Smooth muscle cell (in vitro differentiated cells): Measurements from ENCODE around the gene TRIO. TPM values are rescaled to one million over a fixed set of nuclear protein-coding genes. Genes with fewer than 3 reads are reported as not detected.

ENCODE experiments used
- DNase-seq: peaks from one replicate; lab custom pipeline; 2025; ENCODE audit not compliant: unreplicated experiment; lab: John Stamatoyannopoulos, UW
- H2AFZ ChIP-seq: fragments of 200-600 bp; sonication (generic); 2 replicates; pipeline ENCODE4 v1.6.0; 2016; ENCODE audit warnings: antibody characterized with exemption, low read depth, mild to moderate bottlenecking
- H3F3A ChIP-seq: fragments of 200-600 bp; sonication (generic); 2 replicates; pipeline ENCODE4 v1.6.0; 2017; ENCODE audit warnings: antibody characterized with exemption, low read depth
- H3K27ac ChIP-seq: fragments of 200-600 bp; sonication (generic); 2 replicates; pipeline ENCODE4 v1.5.1; 2016; ENCODE audit warnings: low read depth, mild to moderate bottlenecking
- H3K27me3 ChIP-seq: fragments of 200-600 bp; sonication (generic); 2 replicates; pipeline ENCODE4 v1.6.1; 2016; ENCODE audit warnings: low read depth, mild to moderate bottlenecking
- H3K36me3 ChIP-seq: fragments of 200-600 bp; sonication (generic); 2 replicates; pipeline ENCODE4 v1.5.1; 2016; ENCODE audit warnings: low read depth
- H3K4me1 ChIP-seq: fragments of 200-600 bp; sonication (generic); 2 replicates; pipeline ENCODE4 v1.5.1; 2016; ENCODE audit warnings: low read depth
- H3K4me2 ChIP-seq: fragments of 200-600 bp; sonication (generic); 2 replicates; pipeline ENCODE4 v1.6.0; 2016; ENCODE audit warnings: mild to moderate bottlenecking
- H3K4me3 ChIP-seq: fragments of 200-600 bp; sonication (generic); 2 replicates; pipeline ENCODE4 v1.5.1; 2016; ENCODE audit warnings: mild to moderate bottlenecking
- H3K79me2 ChIP-seq: fragments of 200-600 bp; sonication (generic); 2 replicates; pipeline ENCODE4 v1.6.0; 2016; ENCODE audit warnings: low read depth, mild to moderate bottlenecking
- H3K9ac ChIP-seq: fragments of 200-600 bp; sonication (generic); 2 replicates; pipeline ENCODE4 v1.6.0; 2016; ENCODE audit warnings: low read depth
- H3K9me3 ChIP-seq: fragments of 200-600 bp; sonication (generic); replicated peaks from 2 replicates; pipeline ENCODE4 v1.5.1; 2016; ENCODE audit warnings: low read depth
- H4K20me1 ChIP-seq: fragments of 200-600 bp; sonication (generic); 2 replicates; pipeline ENCODE4 v1.6.0; 2016; ENCODE audit warnings: low read depth
- CTCF ChIP-seq: fragments of 200-600 bp; sonication (generic); IDR thresholded peaks from 2 replicates; pipeline ENCODE4 v1.5.1; 2017; ENCODE audit warnings: borderline replicate concordance, mild to moderate bottlenecking, antibody characterized with exemption; ENCODE audit not compliant: insufficient read depth, poor library complexity, severe bottlenecking
- WGBS: methylation state at CpG from one replicate; pipeline ENCODE4 v1.1.7; 2016; ENCODE audit warnings: low lambda C conversion rate; 5-methylcytosine and 5-hydroxymethylcytosine counted together
- polyA plus RNA-seq: library from polyadenylated mRNA; unstranded; fragments of >200 nt; fragmentation: Nextera tagmentation; extraction: Ambion mirVana; gene quantifications from 2 replicates; pipeline ENCODE4 v1.2.1, GENCODE V29; 2016
- total RNA-seq: library from RNA; depleted of rRNA; stranded (reverse); fragments of >200 nt; gene quantifications from 2 replicates; pipeline ENCODE4 v1.2.3, GENCODE V29; 2014

TRIO gene
- total and polyA plus RNA-seq, 2 experiments from 2014 or later = 10.2 to 118 TPM

DNA sequence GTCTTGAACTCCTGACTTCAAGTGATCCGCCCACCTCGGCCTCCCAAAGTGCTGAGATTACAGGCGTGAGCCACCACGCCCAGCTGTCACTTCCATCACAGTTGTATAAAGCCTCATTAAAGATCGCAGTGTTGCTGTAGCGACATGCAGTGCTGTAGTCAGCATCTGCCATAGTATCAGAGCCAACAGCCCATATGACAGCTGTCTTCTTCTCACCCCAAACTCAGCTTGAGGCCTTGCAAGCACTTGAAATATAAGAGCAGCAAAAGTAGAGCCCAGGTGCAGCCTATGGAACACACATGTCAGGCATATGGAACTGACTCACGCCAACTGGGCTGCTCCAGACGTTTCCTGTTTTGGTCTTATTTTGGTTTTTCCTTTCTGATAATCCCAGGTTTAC lies 167.8 kb downstream of the TRIO start:
- Histone ChIP-seq H3K27me3 (no peaks in the 10 kb centered on the region), H3K27ac (no peak overlapping the region)
- WGBS = 98% methylated on average over 8 of the region's 8 CpGs

GRCh38 chr5:14313986-14314690 lies 171.0 kb downstream of the TRIO start:
- Histone ChIP-seq H3K27me3 (no peaks in the 10 kb centered on the region), H3K79me2 (peaks cover 30% of the 10 kb centered on the region), H3K9me3 (no peaks in the 10 kb centered on the region), H3K4me3 (no peak overlapping the region), H3K9ac (no peak overlapping the region), H3F3A (no peaks in the 10 kb centered on the region), H3K4me2 (no peak overlapping the region), H2AFZ (no peak overlapping the region), H3K4me1 (no peaks in the 10 kb centered on the region), H3K36me3 (peaks cover 27% of the 10 kb centered on the region), H3K27ac (no peak overlapping the region), H4K20me1 (peaks cover 82% of the 10 kb centered on the region)
- TF ChIP-seq CTCF = no peak
- WGBS = 74% methylated on average over 4 of the region's 4 CpGs
- no peak for DNase-seq

More for the DNA sequence above, 167.8 kb downstream of the TRIO start:
- no peak for DNase-seq
- no peak for TF ChIP-seq CTCF
- no peak overlapping the region for H3K4me3 ChIP-seq
- peaks cover 92% of the 10 kb centered on the region for H4K20me1 ChIP-seq
- no peak overlapping the region for H3K4me2 ChIP-seq
- no peak overlapping the region for H2AFZ ChIP-seq
- H3F3A ChIP-seq = no peaks in the 10 kb centered on the region
- H3K79me2 ChIP-seq = peaks cover 19% of the 10 kb centered on the region
- H3K9ac ChIP-seq = no peak overlapping the region
- peaks cover 21% of the 10 kb centered on the region for H3K36me3 ChIP-seq
- H3K9me3 ChIP-seq = no peaks in the 10 kb centered on the region
- no peaks in the 10 kb centered on the region for H3K4me1 ChIP-seq

- Histone ChIP-seq H3K79me2 (peaks cover 36% of the 10 kb centered on the region), H3F3A (no peaks in the 10 kb centered on the region), H3K36me3 (peaks cover 25% of the 10 kb centered on the region), H4K20me1 (peaks cover 82% of the 10 kb centered on the region), H3K9me3 (no peaks in the 10 kb centered on the region), H3K4me1 (no peaks in the 10 kb centered on the region), H3K27me3 (no peaks in the 10 kb centered on the region), H3K4me3 (no peak overlapping the region), H3K4me2 (no peak overlapping the region), H3K27ac (no peak overlapping the region), H3K9ac (no peak overlapping the region), H2AFZ (no peak overlapping the region)
- TF ChIP-seq CTCF = no peak
- 98% methylated on average over 12 of the region's 12 CpGs for WGBS
- DNase-seq = no peak
These were observed 173.3 kb downstream of the TRIO start for GRCh38 chr5:14316471-14316870.

GRCh38 chr5:14319102-14319501 lies 176.0 kb downstream of the TRIO start:
- TF ChIP-seq CTCF = no peak
- H3K9me3 ChIP-seq = no peaks in the 10 kb centered on the region
- H3K4me3 ChIP-seq = no peak overlapping the region
- H4K20me1 ChIP-seq = peaks cover 82% of the 10 kb centered on the region
- peaks cover 23% of the 10 kb centered on the region for H3K79me2 ChIP-seq
- DNase-seq = no peak
- H3K27me3 ChIP-seq = no peaks in the 10 kb centered on the region
- H3K4me1 ChIP-seq = no peaks in the 10 kb centered on the region
- H3K9ac ChIP-seq = no peak overlapping the region
- H3K27ac ChIP-seq = no peak overlapping the region
- no peaks in the 10 kb centered on the region for H3F3A ChIP-seq
- H3K36me3 ChIP-seq = peaks cover 20% of the 10 kb centered on the region
- no peak overlapping the region for H2AFZ ChIP-seq
- no peak overlapping the region for H3K4me2 ChIP-seq
- WGBS = 88% methylated on average over 1 of the region's 1 CpG
